Activated T-helper 17 cell treated with anti-CD3 and anti-CD28 coated beads, Interleukin-2, amount 50 U/mL, for 72 hours (primary cell): ENCODE data around the gene COL26A1. TPM values are rescaled to one million over a fixed set of nuclear protein-coding genes. Genes with fewer than 3 reads are reported as not detected.
"Not testable (repeated sequence)": the region's sequence is repeated elsewhere in the genome, so short reads cannot be mapped to it uniquely, and the experiment has no call there.

ENCODE experiments used
- ATAC-seq: fragments of 150-1000 bp; cut with Tn5 transposase; replicated peaks from 2 replicates; pipeline ENCODE4 v1.10.0; 2021; ENCODE audit warnings: mild to moderate bottlenecking, moderate library complexity
- H3K27ac Mint-ChIP-seq: one replicate; pipeline ENCODE4 v1.8.0; 2022; ENCODE audit warnings: mixed read lengths
- H3K27me3 Mint-ChIP-seq: one replicate; pipeline ENCODE4 v1.8.0; 2022; ENCODE audit warnings: mixed read lengths
- H3K36me3 Mint-ChIP-seq: one replicate; pipeline ENCODE4 v1.8.0; 2022; ENCODE audit warnings: low read depth, mild to moderate bottlenecking, mixed read lengths
- H3K4me1 Mint-ChIP-seq: one replicate; pipeline ENCODE4 v1.8.0; 2022; ENCODE audit warnings: mixed read lengths
- H3K4me3 Mint-ChIP-seq: one replicate; pipeline ENCODE4 v1.8.0; 2022; ENCODE audit warnings: mild to moderate bottlenecking, mixed read lengths
- H3K9me3 Mint-ChIP-seq: one replicate; pipeline ENCODE4 v1.8.0; 2022; ENCODE audit warnings: mixed read lengths
- total RNA-seq, 2 donors: library from RNA; stranded (reverse); gene quantifications; one replicate each; pipeline ENCODE4 v1.2.3, GENCODE V29; 2022

The COL26A1 gene
- total RNA-seq, 2 donors from 2014 or later: not detected

DNA sequence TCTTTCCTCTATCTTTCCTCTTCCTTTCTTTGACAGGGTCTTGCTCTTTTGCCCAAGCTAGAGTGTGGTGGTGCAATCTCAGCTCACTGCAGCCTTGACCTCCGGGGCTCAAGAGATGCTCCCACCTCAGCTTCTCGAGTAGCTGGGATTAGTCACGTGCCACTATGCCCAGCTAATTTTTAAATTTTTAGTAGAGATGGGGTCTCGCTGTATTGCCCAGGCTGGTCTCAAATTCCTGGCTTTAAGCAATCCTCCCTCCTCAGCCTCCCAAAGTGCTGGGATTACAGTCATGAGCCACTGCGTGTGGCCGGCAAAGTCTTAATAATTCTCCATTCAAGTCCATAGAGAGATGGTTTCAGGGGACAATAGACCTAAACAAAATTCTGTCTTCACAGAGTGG is 40.2 kb downstream of the COL26A1 start:
- ATAC-seq: no peak
- Mint-ChIP-seq H3K9me3 (no peaks in the 10 kb centered on the region), H3K36me3 (no peaks in the 10 kb centered on the region), H3K27ac (no peak overlapping the region), H3K4me3 (no peak overlapping the region), H3K27me3 (peaks cover 29% of the 10 kb centered on the region), H3K4me1 (no peaks in the 10 kb centered on the region)

DNA sequence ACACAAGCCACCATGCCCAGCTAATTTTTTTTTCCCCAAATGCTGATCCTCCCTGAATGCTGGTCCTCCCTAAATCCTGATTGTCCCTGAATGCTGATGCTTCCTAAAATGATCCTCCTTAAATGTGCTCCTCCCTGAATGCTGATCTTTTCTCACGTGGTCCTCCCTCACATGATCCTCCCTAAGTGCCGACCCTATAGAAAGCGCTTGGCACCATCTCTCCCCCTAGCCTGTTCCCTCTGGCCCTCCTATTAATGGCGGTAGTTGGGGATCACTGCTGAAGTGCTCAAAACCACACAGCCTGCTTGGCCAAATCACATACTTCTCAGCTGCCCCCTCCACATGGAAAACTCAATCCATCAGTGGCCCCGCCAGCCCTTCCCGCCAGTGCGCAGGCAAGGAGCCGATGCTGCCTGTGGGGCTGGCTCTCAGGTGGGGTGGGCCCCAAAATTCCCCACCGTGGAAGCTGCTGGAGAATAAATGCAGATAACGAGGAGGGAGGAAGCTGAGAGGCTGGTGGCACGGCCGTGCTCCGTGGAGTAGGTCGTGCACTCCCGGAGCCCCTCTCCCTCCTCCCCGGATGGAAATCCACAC is 42.9 kb downstream of the COL26A1 start:
- Mint-ChIP-seq H3K27ac (no peak overlapping the region), H3K4me1 (no peaks in the 10 kb centered on the region), H3K4me3 (no peak overlapping the region), H3K9me3 (no peaks in the 10 kb centered on the region), H3K27me3 (peaks cover 20% of the 10 kb centered on the region), H3K36me3 (no peaks in the 10 kb centered on the region)
- no peak for ATAC-seq

DNA sequence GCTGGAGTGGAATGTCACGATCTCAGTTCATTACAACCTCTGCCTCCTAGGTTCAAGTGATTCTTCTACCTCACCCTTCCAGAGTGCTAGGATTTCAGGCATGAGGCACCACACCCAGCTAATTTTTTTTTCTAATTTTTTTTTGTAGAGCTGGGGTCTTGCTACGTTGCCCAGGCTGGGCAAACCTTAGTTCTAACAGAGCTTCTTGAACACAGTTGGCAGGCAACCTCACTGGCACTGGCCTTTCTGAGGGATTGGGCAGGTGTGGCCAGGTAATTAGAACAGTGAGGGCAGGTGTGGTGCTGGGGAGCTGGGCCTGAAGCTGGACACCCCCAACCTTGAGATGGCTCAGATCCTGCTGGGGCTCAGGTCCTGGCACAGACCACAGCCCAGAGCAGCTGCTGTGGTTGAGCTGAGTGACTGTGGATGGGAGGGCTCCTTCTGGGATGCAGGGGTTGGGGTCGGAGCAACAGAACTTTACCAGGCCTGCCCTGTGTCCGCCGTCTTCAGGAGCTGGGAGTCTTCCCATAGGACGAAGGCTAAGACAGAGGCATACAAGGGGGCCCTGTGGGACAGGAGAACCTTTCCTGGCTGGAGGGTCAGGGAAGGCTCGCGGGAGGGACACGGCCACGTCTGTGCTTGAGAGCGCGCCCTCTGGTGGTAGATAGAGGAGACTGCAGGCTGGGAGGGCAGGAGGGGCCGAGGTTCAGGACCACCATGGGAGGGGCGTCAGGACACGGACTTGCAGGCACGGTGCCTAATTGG is 48.2 kb downstream of the COL26A1 start:
- no peak overlapping the region for H3K4me3 Mint-ChIP-seq
- no peaks in the 10 kb centered on the region for H3K36me3 Mint-ChIP-seq
- peaks cover 8% of the 10 kb centered on the region for H3K4me1 Mint-ChIP-seq

GRCh38 chr7:101411508-101411874 is 48.8 kb downstream of the COL26A1 start:
- Mint-ChIP-seq H3K27me3 (peaks cover 16% of the 10 kb centered on the region), H3K4me3 (no peak overlapping the region), H3K36me3 (no peaks in the 10 kb centered on the region), H3K27ac (no peak overlapping the region), H3K9me3 (no peaks in the 10 kb centered on the region), H3K4me1 (peaks cover 8% of the 10 kb centered on the region)
- peak; percentile 29 for ATAC-seq

More for the DNA sequence above, 48.2 kb downstream of the COL26A1 start:
- ATAC-seq: peak; percentile 52
- H3K9me3 Mint-ChIP-seq: no peaks in the 10 kb centered on the region
- H3K27ac Mint-ChIP-seq: no peak overlapping the region
- peaks cover 14% of the 10 kb centered on the region for H3K27me3 Mint-ChIP-seq

DNA sequence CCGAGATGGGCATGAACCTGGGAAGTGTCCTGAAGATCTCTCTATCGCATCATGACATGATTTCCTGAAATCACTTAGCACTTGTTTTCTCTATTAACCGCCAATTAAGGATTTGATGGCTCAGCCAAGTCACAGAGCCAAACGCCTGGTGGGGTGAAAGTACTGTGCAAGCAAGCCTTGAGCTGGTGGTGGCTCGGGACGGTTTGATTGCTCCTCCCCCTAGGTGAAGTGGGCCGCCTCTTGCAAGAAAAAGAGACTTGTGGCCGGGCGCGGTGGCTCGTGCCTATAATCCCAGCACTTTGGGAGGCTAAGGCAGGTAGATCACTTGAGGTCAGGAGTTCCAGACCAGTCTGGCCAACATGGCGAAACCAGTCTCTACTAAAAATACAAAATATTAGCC is 50.3 kb downstream of the COL26A1 start:
- no peaks in the 10 kb centered on the region for H3K9me3 Mint-ChIP-seq
- H3K27ac Mint-ChIP-seq: no peak overlapping the region
- H3K36me3 Mint-ChIP-seq: no peaks in the 10 kb centered on the region
- H3K4me1 Mint-ChIP-seq: peaks cover 8% of the 10 kb centered on the region
- H3K27me3 Mint-ChIP-seq: peaks cover 17% of the 10 kb centered on the region
- ATAC-seq: no peak
- no peak overlapping the region for H3K4me3 Mint-ChIP-seq

DNA sequence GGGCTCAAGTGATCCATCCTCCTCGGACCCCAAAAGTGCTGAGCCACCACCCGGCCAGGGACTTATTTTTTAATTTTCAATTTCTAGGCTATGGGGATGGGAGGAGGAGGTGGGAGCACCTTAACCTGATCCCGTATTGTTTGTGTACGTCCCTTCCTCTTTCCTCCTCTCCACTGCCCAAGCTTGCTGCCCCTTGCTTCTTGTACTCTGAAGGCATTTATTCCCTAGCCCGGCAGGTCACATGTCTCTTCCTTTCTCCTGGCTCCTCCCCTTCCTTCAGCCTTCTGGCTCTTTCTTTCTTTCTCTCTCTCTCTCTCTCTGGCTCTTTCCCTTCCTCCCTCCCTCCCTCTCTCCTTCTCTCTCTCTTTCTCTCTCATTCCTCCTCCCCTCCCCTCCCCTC is 56.0 kb downstream of the COL26A1 start:
- Mint-ChIP-seq H3K4me3 (no peak overlapping the region), H3K36me3 (no peaks in the 10 kb centered on the region)
- ATAC-seq: no peak

DNA sequence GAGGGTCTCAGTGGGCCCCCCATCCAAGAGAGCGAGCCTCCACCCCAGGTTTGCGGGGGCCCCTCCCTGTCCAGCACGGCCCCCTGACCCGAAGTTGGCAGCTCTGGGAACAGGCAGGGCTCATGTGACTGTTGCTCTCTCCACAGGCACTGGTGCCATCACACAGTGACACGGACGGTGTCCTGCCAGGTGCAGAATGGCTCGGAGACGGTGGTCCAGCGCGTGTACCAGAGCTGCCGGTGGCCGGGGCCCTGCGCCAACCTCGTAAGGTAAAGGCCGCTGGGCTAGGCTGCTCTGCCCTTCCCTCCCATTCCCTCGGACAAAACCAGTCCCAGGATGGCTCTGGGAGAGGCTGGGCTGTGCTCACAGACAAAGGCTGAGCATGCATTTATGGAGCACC is 57.2 kb downstream of the COL26A1 start:
- no peak overlapping the region for H3K27ac Mint-ChIP-seq
- peaks cover 16% of the 10 kb centered on the region for H3K27me3 Mint-ChIP-seq
- H3K4me1 Mint-ChIP-seq: no peaks in the 10 kb centered on the region
- ATAC-seq: no peak
- H3K36me3 Mint-ChIP-seq: no peaks in the 10 kb centered on the region
- no peaks in the 10 kb centered on the region for H3K9me3 Mint-ChIP-seq
- no peak overlapping the region for H3K4me3 Mint-ChIP-seq

More for the DNA sequence above, 56.0 kb downstream of the COL26A1 start:
- no peaks in the 10 kb centered on the region for H3K4me1 Mint-ChIP-seq
- H3K27me3 Mint-ChIP-seq: peaks cover 16% of the 10 kb centered on the region
- no peak overlapping the region for H3K27ac Mint-ChIP-seq
- no peaks in the 10 kb centered on the region for H3K9me3 Mint-ChIP-seq

DNA sequence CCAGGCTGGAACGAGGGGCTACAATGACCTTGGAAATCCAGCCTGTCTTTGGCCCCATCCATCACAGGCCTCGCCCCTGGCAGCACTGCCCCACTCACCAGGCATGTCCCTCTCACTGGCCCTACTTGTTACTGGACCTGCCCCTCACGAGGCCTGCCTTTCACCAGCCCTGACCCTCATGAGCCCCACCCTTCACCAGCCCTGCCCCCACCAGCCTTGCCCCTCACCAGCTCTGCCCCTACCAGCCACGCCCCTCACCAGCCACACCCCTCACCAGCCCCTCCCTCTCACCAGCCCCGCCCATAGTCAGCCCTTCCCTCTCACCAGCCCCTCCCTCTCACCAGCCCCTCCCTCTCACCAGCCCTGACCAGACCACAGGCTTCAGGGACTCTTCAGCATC is 57.8 kb downstream of the COL26A1 start:
- H3K36me3 Mint-ChIP-seq: no peaks in the 10 kb centered on the region
- H3K9me3 Mint-ChIP-seq: no peaks in the 10 kb centered on the region
- H3K4me1 Mint-ChIP-seq: no peaks in the 10 kb centered on the region
- ATAC-seq: no peak
- no peak overlapping the region for H3K4me3 Mint-ChIP-seq
- no peak overlapping the region for H3K27ac Mint-ChIP-seq
- H3K27me3 Mint-ChIP-seq: peaks cover 15% of the 10 kb centered on the region

GRCh38 chr7:101422356-101423195 is 59.9 kb downstream of the COL26A1 start:
- Mint-ChIP-seq H3K4me3 (no peak overlapping the region), H3K27me3 (peaks cover 10% of the 10 kb centered on the region), H3K9me3 (no peaks in the 10 kb centered on the region), H3K4me1 (no peaks in the 10 kb centered on the region), H3K36me3 (no peaks in the 10 kb centered on the region), H3K27ac (no peak overlapping the region)
- ATAC-seq: no peak

DNA sequence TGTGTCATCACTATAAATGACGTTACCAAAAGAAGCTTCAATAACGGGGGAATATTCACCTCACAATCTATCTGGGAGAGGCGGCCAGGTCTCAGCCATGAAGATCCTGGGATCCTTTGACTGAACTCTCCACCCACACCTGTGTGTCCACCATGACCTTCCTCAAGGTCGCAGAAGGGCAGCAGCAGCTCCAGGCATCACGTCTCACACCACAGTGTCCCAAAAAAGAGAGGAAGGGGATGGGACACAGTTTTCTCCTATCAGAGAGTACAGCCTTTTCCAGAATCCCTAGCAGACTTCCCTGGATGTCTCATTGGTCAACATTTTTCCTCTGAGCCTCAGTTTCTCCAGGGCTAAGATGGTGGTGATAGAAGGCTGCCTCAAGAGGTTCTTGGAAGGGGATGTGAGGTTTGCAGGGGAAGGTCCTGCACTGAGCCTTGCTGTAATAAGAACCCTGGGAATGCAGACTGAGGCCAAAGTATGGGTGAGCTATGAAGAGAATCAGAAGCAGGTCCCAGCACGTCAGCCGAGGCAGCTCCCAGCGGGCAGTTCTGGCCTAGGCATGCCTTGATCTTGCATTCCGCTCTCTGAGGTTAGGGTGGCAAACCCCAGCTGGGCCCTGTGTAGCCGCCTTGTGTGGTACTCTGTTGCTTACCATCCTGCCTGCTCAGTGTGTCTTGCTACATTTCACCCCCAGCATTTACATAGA is 63.8 kb downstream of the COL26A1 start:
- peaks cover 7% of the 10 kb centered on the region for H3K27me3 Mint-ChIP-seq
- no peak overlapping the region for H3K27ac Mint-ChIP-seq
- no peaks in the 10 kb centered on the region for H3K4me1 Mint-ChIP-seq
- H3K4me3 Mint-ChIP-seq: no peak overlapping the region
- no peaks in the 10 kb centered on the region for H3K9me3 Mint-ChIP-seq
- no peak for ATAC-seq
- H3K36me3 Mint-ChIP-seq: no peaks in the 10 kb centered on the region

DNA sequence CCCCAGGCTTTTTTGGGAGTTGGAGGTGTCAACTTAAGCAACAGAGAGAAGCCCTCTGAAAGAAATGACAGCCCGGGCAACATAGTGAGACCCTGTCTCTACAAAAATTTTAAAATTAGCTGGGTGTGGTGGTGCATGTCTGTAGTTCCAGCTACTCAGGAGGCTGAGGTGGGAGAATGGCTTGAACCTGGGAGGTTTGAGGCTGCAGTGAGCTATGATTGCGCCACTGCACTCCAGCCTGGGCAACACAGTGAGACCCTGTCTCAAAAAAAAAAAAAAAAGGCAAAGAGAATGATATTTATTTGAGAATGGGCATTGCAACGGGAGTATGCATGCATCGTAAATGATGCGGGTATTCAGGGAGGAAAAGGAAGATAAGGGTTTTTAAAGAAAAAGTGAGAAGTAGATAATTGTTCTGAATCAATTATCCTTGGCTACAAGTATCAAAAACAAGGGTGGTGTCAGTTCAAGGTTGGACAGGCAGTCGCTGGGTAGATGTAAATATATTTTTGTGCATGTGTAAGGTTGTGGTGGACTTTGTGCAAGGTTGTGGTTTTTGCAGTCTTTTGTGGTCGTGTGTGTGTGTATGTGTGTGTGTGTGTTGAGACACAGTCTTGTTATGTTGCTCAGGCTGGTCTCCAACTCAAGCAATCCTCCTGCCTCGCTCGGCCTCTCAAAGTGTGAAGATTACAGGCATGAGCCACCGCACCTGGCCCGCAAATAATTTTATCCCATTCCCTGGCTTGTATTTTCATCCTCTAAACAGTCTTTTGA is 65.6 kb downstream of the COL26A1 start:
- no peak for ATAC-seq
- H3K36me3 Mint-ChIP-seq: no peaks in the 10 kb centered on the region

DNA sequence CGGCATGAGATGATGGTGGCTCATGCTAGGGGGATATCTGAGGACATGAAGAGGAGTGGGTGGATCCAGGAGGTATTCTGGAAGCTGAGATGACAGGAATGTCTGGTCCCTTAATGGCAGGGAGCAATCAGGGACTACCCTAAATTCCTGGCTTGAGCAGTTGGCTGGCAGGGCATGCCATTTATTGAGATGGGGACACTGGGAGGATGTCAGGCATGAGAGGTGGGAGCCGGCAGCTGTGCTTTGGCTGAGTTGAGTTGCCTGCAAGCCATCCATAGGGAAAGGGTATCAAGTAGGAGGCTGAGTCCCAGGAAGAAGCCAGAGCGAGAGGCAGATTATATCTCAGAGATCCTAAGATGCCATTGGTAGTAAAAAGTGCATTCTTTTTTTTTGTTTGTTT is 69.6 kb downstream of the COL26A1 start:
- Mint-ChIP-seq H3K9me3 (no peaks in the 10 kb centered on the region), H3K4me3 (no peak overlapping the region), H3K4me1 (no peaks in the 10 kb centered on the region), H3K36me3 (no peaks in the 10 kb centered on the region), H3K27me3 (peaks cover 23% of the 10 kb centered on the region), H3K27ac (no peak overlapping the region)
- ATAC-seq: no peak

More for the DNA sequence above, 65.6 kb downstream of the COL26A1 start:
- H3K27ac Mint-ChIP-seq: no peak overlapping the region
- no peak overlapping the region for H3K4me3 Mint-ChIP-seq
- H3K27me3 Mint-ChIP-seq: peaks cover 10% of the 10 kb centered on the region
- no peaks in the 10 kb centered on the region for H3K9me3 Mint-ChIP-seq
- H3K4me1 Mint-ChIP-seq: no peaks in the 10 kb centered on the region

DNA sequence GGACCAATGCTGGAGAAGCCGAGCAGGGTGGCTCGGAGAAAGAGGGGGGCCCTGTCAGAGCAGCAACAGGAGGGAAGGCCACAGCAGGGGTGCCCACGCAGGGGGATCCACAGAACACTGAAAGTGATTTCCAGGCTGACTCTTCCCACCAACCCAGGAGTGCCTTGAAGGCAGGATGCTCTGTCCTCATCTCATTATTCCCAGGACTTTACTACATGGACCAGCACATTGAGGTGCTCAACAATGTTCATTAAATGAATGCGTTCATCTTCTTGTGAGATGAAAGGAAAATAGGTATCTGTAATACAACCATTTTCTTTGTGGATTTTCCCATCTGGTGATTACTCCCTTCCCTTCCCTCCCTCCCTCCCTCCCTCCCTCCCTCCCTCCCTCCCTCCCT is 71.0 kb downstream of the COL26A1 start:
- no peak for ATAC-seq
- Mint-ChIP-seq H3K4me3 (no peak overlapping the region), H3K4me1 (no peaks in the 10 kb centered on the region), H3K36me3 (no peaks in the 10 kb centered on the region), H3K27me3 (peaks cover 23% of the 10 kb centered on the region), H3K27ac (no peak overlapping the region), H3K9me3 (no peaks in the 10 kb centered on the region)

GRCh38 chr7:101434155-101434554 is 71.5 kb downstream of the COL26A1 start:
- H3K4me3 Mint-ChIP-seq, ATAC-seq, H3K4me1 Mint-ChIP-seq, H3K27ac Mint-ChIP-seq, H3K36me3 Mint-ChIP-seq, H3K9me3 Mint-ChIP-seq: not testable (repeated sequence)
- H3K27me3 Mint-ChIP-seq: peaks cover 26% of the 10 kb centered on the region
